HG02870 (cell line): Measurements from ENCODE around the gene EDEM2.
A peak's percentile ranks its signal among the peaks of the same experiment; 100 is the strongest.
"Not testable (repeated sequence)": the region's sequence is repeated elsewhere in the genome, so short reads cannot be mapped to it uniquely, and the experiment has no call there.

Experiments
- ATAC-seq: cut with Tn5 transposase; IDR thresholded peaks from one replicate; pipeline ENCODE4 v1.9.1; 2021; ENCODE audit warnings: mild to moderate bottlenecking, moderate library complexity; ENCODE audit not compliant: unreplicated experiment

The EDEM2 gene, protein sequence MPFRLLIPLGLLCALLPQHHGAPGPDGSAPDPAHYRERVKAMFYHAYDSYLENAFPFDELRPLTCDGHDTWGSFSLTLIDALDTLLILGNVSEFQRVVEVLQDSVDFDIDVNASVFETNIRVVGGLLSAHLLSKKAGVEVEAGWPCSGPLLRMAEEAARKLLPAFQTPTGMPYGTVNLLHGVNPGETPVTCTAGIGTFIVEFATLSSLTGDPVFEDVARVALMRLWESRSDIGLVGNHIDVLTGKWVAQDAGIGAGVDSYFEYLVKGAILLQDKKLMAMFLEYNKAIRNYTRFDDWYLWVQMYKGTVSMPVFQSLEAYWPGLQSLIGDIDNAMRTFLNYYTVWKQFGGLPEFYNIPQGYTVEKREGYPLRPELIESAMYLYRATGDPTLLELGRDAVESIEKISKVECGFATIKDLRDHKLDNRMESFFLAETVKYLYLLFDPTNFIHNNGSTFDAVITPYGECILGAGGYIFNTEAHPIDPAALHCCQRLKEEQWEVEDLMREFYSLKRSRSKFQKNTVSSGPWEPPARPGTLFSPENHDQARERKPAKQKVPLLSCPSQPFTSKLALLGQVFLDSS

DNA sequence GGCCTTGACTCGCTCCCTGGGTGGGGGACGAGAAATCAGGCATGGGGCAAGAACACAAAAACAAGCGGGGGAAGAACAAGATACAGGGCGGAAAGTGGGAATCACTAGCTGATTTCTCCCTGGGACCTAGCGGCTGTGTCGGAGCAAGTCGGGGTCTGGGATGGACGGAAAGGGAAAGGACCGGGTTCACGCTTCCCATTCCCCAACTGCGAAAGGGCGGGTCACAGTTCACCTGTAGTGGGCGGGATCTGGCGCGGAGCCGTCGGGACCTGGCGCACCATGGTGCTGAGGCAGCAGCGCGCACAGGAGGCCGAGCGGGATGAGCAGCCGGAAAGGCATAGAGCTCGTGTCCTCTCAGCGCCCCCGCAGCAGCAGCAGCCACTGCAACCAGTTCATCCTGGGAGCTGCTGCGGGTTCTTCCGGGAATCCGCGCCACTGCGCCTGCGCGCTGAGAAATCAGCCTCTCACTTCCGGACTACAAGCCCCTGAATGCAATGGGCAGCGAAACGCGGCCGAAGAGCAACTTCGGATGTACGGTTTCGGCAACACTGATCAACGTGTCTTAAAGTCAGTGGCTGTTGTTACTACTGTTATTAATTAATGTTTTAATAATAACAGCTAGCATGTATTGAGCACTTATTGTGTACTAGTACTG, at the start of gene EDEM2:
Gene EDEM2, minus strand, starts transcription at position 417 of the 655 bp plus-strand sequence. Its CDS starts 78 bp downstream, at position 339.
- ATAC-seq, result peak; percentile 54

GRCh38 chr20:35196313-35196712, 49.2 kb upstream of the EDEM2 start:
- no peak for ATAC-seq

DNA sequence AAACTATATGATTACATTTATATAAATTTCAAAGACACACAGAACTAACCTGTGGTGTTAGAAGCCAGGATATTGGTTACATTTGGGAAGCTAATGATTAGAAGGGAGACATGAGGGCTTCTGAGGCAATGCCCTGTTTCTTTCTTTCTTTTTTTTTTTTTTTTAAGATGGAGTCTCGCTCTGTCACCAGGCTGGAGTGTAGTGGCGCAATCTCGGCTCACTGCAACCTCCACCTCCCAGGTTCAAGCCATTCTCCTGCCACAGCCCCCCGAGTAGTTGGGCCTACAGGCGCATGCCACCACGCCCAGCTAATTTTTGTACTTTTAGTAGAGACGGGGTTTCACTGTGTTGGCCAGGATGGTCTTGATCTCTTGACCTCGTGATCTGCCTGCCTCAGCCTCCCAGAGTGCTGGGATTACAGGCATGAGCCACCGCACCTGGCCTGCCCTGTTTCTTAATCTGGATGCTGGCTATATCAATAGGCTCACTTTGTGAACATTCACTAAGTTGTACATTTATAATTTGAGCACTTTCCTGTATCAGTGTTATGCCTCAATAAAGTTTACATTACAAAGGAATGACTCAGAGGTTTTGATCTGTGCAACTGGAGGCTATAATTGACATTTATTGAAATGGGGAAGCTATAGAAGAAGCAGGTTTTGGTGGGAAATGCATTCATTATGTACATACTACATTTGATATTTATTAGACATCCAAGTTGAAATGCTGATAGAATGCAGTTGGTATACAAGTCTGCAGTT, 46.1 kb upstream of the EDEM2 start:
- not testable (repeated sequence) for ATAC-seq

GRCh38 chr20:35192118-35192872, 45.2 kb upstream of the EDEM2 start:
- no peak for ATAC-seq

GRCh38 chr20:35191419-35192117, 44.4 kb upstream of the EDEM2 start:
- no peak for ATAC-seq

- no peak for ATAC-seq
Measured at GRCh38 chr20:35190556-35190955, 43.4 kb upstream of the EDEM2 start.

DNA sequence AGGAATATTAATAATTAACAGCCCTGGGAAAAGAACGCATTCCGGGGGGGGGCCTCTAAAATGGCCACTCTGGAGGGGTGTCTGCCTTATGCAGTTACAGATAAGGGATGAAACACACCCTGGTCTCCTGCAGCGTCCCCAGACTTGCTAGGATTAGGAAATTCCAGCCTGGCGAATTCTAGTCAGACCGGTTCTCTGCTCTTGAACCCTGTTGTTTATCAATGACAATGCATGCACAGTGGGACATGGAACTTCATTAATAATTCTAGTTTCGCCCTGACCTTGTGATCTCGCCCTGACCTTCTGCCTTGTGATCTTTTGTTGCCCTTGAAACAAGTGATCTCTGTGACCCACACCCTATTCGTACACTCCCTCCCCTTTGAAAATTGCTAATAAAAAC, 42.1 kb upstream of the EDEM2 start:
- not testable (repeated sequence) for ATAC-seq

GRCh38 chr20:35187584-35188190, 40.6 kb upstream of the EDEM2 start:
- ATAC-seq, result no peak

DNA sequence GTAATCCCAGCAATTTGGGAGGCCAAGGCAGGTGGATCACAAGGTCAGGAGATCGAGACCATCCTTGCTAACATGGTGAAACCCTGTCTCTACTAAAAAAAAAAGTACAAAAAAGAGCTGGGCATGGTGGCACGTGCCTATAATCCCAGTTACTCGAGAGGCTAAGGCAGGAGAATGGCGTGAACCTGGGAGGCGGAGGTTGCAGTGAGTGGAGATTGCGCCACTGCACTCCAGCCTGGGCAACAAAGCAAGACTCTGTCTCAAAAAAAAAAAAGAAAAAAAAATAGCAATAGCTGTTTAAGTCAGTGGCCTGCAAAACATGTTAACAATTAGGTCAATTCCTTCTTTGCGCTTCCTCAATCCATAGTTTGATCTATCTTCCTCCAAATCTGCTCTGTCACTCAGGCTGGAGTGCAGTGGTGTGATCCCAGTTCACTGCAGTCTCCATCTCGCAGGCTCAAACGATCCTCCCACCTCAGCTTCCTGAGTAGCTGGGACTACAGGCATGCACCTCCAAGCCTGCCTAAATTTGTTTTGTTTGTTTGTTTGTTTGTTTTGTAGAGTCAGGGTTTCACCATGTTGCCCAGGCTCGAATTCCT, 39.7 kb upstream of the EDEM2 start:
- ATAC-seq, result not testable (repeated sequence)

- no peak for ATAC-seq
Measured at GRCh38 chr20:35181731-35182130, 34.6 kb upstream of the EDEM2 start.

- no peak for ATAC-seq
Measured at GRCh38 chr20:35180266-35180665, 33.1 kb upstream of the EDEM2 start.

DNA sequence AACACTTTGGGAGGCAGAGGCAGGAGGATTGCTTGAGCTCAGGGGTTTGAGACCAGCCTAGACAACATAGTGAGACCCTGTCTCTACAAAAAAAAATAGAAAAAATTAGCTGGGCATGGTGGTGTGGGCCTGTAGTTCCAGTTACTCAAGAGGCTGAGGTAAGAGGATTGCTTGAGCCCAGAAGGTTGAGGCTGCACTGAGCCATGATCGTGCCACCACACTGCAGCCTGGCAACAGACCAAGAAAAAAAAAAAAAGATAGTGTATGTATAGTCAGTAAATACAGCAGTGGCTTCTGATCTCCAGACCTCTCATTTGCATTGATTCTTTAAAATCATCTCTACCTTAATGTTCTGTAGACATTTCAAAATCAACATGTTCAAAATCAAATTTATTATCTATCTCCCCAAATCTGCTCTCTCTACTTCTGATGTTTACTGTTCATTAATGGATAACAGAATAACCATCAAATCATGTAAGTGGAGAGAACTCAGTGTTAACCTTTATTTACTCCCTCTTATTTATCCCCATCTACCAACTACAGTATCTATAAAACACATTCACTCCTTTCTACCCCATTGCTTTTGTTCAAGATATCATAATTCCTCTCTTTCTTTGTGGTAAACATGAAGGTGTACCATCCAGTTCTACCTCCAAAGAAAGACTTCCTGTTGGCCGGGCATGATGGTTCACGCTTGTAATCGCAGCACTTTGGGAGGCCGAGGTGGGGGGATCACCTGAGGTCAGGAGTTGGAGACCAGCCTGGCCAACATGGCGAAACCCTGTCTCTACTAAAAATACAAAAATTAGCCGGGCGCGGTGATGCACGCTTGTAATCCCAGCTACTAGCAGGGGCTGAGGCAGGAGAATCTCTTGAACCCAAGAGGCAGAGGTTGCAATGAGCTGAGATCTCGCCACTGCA, 32.4 kb upstream of the EDEM2 start:
- ATAC-seq, result no peak

GRCh38 chr20:35176132-35176531, 29.0 kb upstream of the EDEM2 start:
- no peak for ATAC-seq

DNA sequence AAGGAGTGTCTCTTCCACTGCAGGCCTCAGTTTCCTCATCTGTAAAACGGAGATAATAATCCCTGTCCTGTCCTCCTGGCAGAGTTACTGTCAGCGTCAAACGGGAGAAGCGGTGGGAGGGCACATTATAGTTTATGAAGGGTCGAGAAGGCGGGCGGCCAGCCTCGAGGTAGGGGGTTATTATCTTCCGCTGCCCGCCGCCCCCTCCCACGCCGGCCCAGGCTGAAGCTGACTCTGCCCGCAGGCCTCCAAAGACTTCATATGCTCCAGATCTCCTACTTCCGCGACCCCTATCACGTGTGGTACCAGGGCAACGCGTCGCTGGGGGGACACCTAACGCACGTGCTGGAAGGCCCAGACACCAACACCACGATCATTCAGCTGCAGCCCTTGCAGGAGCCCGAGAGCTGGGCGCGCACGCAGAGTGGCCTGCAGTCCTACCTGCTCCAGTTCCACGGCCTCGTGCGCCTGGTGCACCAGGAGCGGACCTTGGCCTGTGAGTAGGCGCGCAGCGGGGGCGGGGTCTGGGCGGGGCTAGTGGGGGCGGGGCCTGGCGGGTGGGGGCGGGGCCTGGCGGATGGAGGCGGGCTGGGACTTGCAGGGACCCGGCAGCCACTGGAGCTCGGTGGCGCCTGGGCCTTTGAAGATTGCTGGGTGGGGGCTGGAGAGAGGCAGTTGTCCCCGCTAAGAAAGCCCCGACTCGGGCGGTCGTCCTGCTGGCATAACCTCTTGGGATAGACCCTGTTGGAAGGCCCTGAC, 27.5 kb upstream of the EDEM2 start:
- no peak for ATAC-seq

DNA sequence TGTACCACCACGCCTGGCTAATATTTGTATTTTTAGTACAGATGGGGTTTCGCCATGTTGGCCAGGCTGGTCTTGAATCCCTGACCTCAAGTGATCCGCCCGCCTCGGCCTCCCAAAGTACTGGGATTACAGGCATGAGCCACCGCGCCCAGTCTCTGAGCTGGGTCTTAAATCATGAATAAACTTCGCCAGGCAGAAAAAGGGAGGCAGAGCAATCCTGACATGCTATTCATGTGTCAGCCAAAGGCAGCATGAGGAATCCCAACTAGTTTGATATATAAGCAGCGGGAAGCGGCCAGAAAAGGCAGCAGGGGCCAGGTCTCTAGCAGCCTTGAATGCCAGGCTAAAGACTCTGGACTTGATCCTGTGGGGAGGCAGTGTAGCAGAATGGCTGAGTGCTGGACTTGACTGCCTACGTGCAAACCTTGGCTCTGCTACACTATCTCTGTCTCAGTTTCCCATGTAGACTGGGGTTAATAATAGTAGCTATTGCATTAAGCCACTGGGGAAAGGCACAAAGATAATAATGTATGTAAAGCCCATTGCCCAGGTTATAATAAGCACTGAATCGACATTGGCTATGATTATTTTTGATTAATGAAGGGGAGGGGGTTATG, 26.5 kb upstream of the EDEM2 start:
- no peak for ATAC-seq

- ATAC-seq, result no peak
Measured at GRCh38 chr20:35172434-35172806, 25.3 kb upstream of the EDEM2 start.
